GM20000 (cell line): ENCODE data around the gene SEPTIN11.

Experiments used
- DNase-seq: peaks from one replicate; pipeline ENCODE4 v3.0.0; 2012; ENCODE audit warnings: low spot score
- CTCF ChIP-seq: IDR thresholded peaks from 2 replicates; pipeline ENCODE4 v1.5.1; 2012; ENCODE audit warnings: mild to moderate bottlenecking, control low read depth; ENCODE audit errors: extremely low read depth, missing control alignments

Gene SEPTIN11

GRCh38 chr4:76947369-76947768 is 2.2 kb upstream of the SEPTIN11 start:
- DNase-seq = no peak
- TF ChIP-seq CTCF = no peak

GRCh38 chr4:76948443-76949275 is 893 bp upstream of the SEPTIN11 start:
- no peak for TF ChIP-seq CTCF
- DNase-seq = peak; percentile 91

- DNase-seq = peak; percentile 61
- no peak for TF ChIP-seq CTCF
These were observed 752 bp downstream of the SEPTIN11 start for GRCh38 chr4:76950052-76950955.

GRCh38 chr4:76950956-76951671 is 1.6 kb downstream of the SEPTIN11 start:
- peak; percentile 37 for DNase-seq
- no peak for TF ChIP-seq CTCF

- no peak for TF ChIP-seq CTCF
- no peak for DNase-seq
These were observed 2.1 kb downstream of the SEPTIN11 start for GRCh38 chr4:76951672-76952010.

- TF ChIP-seq CTCF = no peak
- no peak for DNase-seq
These were observed 2.5 kb downstream of the SEPTIN11 start for GRCh38 chr4:76952071-76952470.
